ENCODE data around the gene AGMO.

Gene AGMO

DNA sequence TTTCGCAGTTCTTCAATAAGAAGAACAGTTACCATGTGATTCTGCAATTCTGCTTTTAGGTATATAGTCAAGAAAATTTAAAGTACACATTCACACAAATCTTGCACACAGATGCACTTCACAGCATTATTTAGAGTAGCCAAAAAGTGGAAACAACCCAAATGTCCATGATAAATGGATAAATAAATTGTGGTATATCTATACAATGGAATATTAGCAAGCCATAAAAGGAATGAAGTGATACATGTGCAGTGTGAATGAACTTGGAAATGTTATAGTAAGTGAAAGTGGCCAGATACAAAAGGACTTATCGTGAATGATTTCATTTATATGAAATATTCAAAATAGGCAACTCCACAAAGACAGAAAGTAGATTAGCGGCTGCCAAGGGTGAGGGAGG is 109.1 kb downstream of the AGMO start:
- no peak for DNase-seq

DNA sequence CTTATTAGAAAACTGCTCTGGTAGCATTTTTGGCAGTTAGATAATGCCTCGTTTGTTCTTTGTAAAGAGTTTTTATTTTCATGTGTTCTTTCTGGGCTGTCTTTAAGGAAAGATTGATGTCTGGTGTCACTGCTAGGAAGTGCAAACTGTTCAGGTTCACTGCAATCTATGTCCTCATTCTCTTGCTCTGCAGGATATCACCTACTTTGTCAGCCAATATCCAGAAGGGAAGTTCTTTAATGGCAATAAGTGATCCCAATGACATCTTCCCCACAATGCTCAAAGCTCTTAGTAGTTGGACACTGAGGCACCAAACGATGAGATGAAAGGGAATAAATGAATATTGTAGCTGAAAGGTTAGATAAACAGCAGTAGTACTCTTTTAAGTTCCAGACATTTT is 115.1 kb downstream of the AGMO start:
- DNase-seq = no peak

DNA sequence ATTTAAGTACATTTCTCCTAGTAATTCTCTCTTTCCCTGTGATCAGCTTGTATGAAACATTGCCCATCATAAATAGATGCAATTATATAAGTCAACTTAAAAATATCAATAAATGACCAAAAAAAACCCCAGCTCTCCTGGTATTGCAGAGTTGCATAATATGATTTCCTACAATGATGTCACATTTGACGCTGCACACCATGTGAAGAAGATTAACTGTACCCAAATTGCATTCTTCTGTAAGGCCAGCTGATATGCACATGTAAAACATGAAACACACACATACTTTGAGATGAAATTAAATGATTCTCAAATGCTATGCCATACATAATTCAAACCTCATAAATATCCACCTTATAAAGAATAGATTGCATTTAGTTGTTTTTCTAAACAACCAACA is 115.5 kb downstream of the AGMO start:
- no peak for DNase-seq

DNA sequence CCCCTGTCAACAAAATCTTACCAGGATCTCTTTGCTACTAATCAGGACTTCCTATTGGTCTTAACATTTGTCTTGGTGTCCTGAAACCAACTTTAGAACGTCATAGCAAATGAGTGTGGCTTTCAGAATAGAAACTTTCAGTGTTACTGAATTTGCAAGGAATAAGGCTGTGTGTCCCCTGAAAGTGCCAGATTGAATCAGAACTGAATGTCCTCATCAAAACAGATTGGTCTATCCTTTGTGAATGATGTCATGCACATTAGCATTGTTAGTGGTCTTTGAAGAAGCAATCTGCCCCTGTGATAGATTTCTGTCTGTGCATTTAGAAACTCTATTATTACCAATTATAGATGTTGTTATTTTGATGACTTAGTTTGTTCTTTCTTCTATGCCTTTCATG is 119.9 kb downstream of the AGMO start:
- no peak for DNase-seq

DNA sequence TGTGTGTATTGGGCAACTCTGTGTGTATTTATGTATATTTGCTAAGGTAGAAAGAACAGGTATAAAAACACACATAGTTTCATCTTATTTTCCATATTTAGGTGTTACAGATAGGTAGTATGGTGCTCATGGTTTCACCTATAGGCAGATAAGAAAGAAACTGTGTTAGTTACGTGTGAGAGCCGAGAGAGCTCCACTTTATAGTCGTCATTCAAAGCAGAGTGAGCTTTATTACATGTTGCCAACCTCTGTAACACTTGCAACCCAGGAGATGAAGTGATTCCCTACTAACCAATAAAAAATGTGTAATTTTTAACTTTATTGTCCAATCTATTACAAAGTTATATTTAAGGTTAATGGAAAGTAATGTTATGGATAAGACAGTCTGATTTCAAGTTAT is 121.3 kb downstream of the AGMO start:
- no peak for DNase-seq

DNA sequence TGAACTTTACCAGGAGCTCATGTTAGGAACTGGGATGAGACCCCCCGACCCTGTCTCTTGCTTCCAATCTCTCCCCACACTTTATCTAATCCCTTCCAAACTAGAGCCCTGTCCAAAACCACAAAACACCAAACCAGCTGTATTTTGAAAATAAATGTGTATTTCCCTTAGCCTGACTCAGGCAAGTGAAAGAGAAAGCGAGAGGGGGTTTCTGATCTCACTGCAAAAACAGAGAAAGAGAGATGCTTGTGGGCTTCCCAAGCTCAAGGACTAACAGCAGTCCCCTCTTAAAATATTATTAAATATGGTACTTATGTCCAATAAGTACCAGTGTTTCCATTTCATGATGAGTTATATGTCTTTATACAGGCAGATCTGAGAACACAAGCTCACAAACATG is 122.0 kb downstream of the AGMO start:
- no peak for DNase-seq

DNA sequence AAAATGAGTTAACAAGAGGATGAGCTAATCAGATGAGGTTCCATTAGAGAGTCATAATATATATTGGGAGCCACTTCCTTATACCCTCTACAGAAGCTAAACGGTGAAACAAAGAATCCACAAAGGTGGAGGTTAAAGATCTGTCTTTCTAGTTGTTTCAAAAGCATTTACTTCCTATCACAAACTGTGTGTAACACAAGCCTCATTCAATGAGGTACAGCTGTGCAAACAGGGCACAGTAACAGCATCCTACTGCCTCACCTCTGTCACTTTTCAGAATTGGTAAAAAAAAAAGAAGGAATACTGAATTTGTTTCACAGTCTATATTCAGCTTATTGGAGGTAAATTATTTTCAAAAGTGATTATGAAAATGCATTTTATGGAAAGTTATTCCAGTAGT is 128.7 kb downstream of the AGMO start:
- DNase-seq = no peak

DNA sequence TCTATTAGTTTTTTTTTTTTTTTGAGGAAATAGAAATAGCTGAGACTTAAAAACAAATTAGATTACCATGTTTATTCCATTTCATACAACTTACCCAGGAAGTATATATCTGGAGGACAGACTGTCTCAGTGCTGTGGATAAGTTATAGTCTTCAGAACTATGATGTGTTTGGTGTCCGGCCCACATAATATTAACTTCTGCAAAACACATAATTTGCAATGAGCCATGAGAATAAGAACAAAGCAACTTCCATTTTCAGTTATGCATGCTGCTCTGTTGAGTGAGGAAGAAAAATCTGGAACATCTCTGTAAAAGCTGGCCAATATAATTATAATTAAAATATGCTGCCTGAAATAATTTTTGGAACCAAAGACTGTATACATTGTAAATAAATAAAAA is 130.9 kb downstream of the AGMO start:
- no peak for DNase-seq

DNA sequence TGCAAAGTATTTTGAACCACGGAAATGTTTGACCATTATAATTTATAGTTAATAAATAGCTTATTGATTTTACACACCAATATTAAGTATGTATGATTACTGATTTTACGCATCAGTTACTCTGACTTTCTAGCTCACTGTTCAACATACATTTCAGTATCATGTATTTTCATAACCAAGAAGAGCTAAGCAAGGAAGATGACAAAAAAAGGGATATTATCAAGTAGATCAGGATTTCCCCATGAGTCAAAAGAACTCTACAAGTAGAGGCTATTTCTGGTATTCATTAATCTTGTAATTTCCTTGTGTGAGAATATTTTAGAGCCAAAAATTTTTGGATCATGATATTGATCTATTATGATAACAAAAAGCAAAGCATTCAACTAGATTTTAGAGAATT is 131.6 kb downstream of the AGMO start:
- DNase-seq = no peak

DNA sequence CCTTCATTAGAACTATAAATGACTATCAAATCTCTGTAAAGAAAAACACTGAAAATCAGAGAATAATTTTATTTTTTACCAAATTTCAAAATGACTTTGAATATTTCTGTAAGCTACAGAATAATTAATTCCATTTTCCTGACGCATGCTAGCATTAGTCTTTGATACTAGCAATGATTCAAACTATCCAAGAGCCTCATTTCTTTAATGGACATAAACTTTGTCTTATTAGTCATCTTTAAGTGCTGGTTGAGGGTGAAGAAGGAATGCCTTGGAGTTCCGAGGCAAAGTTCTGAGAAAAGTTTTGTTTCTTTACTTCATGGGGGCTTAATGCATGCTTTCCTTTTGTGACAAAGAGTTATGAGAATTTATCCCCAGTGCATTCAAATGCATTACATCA is 137.3 kb downstream of the AGMO start:
- no peak for DNase-seq

DNA sequence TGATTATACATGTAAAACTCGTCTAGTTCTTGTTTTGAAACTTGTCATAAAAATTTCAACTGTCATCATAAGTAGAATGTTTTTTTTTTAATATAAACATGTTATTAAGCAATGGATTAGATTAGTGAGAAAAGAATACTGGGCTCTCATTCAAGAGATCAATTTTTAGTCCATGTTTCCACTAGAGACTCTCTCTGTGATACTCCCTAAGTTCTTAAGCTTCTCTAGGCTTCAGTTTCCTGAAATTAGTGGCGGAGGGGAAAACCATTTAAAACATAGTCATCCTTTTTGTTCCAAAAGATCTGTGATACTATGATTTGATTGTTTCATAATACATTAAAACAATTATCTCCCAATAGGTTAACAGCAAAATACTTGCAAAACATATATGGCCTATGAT is 142.2 kb downstream of the AGMO start:
- DNase-seq = no peak

DNA sequence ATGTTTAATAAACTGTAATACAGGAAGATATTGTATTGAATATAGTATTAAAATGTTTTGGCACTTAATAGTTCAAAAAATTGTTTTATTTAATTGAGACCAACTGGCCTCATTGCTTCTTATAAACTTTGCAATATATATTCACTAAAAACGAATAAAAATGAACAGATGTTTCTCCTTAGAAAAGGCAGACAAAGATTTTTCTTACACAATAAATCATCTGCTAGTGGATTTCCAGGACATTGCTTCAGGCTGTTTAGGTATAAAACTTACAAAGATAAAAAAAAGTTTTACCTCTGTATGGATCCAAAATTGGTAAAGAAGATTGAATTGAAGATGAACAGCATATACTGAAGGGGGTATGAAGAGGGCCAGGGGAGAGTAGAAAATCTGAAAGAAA is 143.6 kb downstream of the AGMO start:
- DNase-seq = no peak

DNA sequence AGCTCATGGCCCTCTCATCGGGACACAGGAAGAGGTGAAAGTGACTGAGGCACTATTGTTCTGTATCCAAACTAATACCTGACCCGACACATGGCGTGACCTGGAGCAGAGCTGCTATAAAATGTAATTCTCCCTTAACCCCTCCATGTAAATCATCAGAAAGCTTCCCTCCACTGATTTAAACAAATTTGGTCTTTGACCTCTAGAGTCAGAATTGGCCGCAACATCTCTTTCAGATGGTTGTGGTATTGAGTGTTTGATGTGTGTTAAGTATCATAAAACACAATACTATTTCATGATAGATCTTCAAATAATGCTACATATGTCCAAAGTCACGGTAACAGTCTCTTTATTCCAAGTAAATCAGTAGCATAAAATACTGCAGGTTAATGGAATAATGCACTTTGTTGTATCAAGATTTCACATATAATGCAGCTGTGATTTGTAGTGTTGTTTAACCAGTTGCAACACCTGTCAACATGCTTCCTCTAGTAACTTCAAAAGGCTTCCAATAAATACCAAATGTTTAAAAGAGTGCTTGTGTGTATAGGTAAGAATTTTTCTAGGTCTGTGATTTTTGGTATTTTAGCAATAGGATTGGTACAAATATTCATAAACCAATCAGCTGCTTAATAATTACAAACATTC is 144.3 kb downstream of the AGMO start:
- DNase-seq = no peak

DNA sequence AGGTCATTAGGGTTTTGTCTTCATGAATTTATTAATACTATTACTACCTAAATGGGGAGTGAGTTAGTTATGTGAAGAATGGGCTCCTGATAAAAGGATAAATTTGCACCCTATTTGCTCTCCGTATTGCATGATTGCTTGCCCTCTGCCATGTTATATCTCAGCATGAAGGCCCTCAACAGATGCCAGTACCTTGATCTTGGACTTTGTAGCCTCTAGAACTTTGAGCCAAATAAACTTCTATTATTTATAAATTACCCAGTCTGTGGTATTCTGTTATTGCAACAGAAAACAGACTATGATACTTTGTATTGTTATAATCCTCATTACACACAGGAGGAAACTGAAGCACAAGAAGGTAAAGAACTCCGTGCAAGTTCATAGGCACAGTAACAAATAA is 150.8 kb downstream of the AGMO start:
- DNase-seq = no peak

DNA sequence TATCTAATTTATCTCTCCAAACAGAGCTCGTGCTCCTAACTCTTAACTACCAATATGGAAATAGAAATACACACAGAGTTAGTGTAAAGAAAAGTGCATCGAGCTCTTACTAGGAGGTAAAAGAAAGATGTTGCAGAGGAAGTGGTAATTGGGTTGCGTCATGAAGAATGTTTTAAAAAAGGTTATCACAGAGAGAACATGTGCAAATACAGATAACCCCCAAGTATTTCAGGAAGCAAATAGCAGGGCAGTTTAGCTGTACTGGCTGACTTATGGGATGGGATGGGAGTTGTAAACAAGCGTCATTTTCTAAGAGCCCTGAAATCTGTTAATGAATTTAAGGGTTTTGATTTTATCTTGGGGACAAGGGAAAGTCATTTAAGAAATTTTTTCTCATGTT is 153.9 kb downstream of the AGMO start:
- DNase-seq = no peak

DNA sequence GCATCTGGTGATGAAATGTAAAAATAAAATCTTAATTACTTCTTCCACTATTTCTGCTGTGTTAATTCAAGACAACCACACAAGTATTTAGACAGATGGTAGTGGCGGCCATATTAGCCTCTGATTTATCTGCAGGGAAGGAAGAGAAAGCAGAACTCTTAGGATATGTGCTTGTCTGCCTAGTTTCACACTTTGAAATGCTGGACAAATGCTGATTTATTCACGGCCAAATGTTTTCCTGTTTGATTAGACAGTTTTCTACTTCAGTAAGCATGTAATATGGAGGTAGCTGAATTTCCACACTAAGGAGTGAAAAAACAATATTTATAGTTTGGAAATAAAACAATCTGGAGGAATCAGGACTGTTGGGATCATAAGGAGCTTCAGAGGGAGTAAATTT is 158.1 kb downstream of the AGMO start:
- no peak for DNase-seq

DNA sequence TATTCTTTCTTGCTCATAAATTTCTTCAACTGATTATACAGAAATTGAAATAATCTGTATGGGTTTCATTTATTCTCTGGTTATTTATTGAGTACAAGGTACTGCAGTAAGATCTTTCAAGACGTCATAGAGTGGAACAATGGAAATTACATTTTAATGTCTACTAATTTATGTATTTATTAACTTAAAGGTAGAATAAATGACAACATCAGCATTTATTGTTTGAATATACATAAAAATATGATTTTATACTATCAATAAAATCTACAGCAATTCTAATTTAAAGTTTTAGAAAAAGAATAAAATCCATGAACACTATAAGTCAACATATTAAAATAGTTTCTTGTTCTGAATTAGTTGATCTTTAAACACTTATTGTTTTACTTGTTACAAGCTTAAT is 158.5 kb downstream of the AGMO start:
- no peak for DNase-seq

DNA sequence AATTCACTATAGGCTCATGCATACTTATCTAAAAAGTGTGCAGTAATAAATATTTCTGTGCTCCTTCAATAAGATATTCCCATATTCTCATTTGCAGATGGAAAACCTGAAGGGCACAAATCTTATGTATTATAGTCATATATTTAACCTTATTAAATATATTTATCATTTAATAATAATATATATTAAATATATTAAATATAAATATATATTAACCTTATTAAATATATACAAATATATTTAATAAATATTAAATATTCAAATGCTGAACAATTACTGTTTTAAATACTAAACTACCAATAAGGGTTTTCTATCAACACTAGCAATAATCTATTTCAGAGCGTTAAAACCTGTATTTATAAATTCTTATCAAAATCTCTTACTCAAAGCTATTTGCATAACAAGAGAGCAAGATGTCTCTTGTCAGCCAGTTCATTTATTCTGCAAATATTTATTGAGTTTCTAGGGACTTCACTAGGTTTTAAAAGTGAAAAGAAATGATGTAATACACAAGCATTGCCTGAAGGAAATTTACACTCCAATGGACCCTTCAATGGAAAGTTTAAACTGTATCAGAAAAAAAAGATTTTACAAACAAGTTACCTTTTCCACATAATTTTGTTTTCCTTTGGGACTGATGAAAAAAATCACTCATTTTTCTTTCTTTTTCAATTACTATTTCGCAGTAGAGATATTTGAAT is 159.2 kb downstream of the AGMO start:
- no peak for DNase-seq

DNA sequence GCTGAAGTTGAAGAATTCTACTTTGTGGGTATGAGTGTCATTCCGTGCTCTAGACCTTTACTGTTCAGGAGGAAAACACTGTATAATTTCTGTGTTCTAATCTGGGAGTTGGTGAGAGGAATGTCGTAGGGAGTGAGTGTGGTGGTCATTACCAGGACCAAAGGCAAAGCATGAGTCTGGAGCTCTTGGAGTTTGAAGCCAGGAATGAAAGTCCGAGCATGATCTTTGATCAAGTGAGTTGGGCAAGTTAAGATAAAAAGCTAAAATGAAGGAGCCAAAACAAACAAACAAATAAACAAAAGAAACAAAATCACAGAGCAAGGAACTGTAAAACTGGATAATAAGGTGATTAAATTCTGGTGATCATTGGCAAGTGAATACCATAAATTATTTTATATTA is 161.4 kb downstream of the AGMO start:
- no peak for DNase-seq

DNA sequence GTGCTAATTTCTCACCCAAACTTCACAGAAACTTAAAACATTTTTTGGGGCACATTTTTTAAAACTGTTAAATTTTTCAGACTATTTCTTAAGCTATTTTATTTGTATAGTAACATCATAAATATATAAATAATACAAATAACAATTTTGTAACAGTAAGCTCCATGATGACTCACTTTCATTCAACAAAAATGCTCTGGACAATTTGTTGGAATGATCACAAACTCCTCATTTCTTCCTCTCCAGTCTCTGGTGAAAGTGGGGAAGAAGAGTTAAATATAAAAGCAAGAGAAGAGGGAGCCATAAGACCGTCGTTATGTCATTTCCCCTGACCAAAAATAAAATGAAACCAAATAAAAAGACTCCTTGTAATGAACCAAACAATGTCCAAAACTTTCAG is 162.4 kb downstream of the AGMO start:
- no peak for DNase-seq

DNA sequence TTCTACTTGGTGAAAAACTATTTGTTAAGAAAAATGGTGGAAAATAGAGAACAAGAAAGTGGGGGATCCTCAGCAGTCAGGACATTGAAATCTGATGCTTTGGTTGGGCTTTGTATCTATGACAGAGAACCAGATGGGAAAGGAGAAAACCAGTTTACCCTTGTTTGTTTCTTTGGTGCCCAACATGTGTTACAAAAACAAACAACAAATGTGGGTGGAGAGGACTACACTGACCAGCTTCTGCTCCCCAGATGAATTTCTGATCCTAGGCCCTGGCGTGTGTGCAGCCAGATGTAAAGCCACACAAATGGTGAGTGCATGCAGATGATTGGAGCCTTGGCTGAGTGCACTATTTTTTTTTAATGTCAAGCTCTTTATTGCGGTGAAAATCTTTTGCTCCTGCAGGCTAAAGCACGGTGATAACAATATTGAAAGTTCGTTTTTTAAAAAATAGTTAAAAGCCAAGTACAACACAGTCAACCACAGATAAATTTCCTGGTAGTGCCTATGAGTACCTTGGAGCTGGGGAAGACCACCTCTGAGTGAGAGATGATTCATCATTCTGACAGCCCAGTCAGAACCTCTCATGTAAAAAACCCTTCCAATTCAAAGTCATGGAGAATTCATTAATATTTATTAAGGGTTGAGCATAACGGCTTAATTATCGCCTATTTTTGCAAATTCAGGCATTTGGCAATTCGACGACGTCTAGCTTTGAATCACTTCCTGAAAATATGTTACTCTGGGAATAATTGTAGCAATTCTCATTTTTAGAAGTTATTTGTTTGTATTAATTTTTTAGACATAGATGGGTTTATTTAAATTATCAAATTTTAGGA is 163.7 kb downstream of the AGMO start:
- DNase-seq = no peak

DNA sequence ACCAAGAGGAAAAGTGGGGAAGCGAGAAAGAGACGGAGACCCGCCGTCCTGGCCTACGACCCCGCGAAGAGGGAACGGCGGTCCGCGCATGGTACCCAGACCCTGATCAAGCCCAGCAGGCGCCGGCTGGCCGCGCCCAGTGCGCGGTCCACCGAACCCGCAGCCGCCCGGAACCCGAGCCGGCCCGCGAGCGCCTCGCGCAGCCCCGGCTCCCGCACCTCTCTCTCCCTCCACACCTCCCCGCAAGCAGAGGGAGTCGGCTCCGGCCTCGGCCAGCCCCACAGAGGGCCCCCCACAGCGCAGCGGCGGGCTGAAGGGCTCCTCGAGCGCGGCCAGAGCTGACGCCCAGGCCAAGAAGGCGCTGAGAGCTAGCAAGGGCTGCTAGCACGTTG is 164.7 kb downstream of the AGMO start:
- DNase-seq = no peak

DNA sequence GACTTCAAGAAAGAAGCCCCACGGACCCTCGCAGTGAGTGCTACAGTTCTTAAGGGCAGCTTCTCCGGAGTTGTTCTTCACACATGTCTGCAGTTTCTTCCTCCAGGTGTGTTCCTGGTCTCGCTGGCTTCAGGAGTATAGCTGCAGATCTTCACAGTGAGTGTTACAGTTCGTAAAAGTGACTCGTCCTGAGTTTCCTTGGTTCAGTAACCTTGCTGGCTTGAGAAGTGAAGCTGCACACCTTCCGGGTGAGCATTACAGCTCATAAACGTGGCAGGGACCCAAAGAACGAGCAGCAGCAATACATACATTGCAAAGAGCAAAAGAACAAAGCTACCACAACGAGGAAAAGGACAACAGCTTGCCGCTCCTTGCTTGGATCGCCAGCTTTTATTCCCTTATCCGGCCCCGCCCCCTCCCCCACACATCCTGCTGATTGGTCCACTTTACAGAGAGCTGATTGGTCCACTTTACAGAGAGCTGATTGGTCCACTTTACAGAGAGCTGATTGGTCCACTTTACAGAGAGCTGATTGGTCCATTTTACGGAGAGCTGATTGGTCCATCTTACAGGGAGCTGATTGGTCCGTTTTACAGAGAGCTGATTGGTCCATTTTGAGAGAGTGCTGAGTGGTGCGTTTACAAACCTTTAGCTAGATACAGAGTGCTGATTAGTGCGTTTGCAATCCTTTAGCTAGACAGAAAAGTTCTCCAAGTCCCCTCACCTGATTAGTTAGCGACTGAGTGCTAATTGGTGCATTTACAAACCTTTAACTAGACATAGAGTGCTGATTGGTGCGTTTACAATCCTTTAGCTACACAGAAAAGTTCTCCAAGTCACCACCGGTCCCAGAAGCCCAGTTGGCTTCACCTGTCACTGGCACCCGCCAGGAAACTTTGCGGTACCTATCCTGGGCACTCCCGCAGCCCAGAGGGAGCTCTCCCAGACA is 165.3 kb downstream of the AGMO start:
- DNase-seq = no peak

All from inflammatory macrophage treated with lipopolysaccharide for 1 hour (primary cell).